Measurements from ENCODE around the gene SYTL1.

Gene SYTL1

DNA sequence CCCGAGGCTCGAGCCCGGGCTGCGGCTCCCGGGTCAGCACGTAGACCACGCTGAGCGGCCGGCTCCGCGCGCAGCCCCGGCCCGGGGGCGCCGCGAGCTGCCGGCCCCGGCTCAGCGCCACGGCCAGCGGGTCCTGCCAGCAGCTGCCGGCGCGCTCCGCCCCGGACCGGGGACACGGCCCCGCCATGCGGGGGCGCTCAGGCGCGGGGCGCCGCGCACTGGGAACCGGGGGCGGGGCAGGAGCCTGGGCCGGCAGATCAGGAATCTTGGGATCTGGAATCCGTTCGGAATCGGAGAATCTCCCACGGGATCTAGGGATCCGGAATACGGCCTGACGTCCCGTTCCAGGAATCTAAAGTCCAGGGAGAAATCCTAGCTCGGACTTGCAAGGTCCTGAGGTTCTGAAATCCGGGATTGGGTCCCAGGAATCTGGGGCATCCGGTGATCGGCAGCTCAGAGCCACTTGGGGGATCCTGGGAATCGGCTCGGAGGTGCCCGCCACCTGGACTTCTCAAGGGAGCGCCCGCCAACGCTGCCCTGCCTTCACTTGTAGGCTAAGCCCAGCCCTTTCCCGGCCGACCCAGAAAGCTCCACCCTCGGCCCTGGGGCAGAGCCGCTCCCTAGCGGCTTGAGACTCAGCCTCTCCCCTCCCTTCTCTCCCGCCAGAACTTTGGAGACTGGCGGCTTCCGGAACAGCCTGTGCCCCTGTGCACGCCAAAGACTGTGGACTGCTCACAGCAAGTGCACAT, 24.8 kb downstream of the SYTL1 start, which contains the start of gene MAP3K6:
Gene MAP3K6 (minus strand): TSS at position 551 of the 749 bp plus-strand sequence. CDS start 364 bp downstream, at position 187.
- Histone ChIP-seq H3K4me3 (ENCODE audit: low read depth in 1 of 2, low read length in 2 of 2) (peak within 1 kb of the TSS; percentile 69 to 72), H3K9me3 (ENCODE audit: control insufficient read depth in 1 of 2, low read length in 2 of 2) (no peaks in the 10 kb centered on the region), H3K4me1 (ENCODE audit: control insufficient read depth in 1 of 2, insufficient read depth in 2 of 2, low read length in 2 of 2) (peaks cover 16 to 24% of the 10 kb centered on the region in 2 donors), H3K36me3 (ENCODE audit: control insufficient read depth in 1 of 2, insufficient read depth in 2 of 2, low read length in 2 of 2) (peaks cover 10 to 27% of the 10 kb centered on the region in 2 donors), H3K27me3 (ENCODE audit: low read depth, low read length) (no peaks in the 10 kb centered on the region), H3K27ac (ENCODE audit: low read length) (peak within 1 kb of the TSS; percentile 96)

DNA sequence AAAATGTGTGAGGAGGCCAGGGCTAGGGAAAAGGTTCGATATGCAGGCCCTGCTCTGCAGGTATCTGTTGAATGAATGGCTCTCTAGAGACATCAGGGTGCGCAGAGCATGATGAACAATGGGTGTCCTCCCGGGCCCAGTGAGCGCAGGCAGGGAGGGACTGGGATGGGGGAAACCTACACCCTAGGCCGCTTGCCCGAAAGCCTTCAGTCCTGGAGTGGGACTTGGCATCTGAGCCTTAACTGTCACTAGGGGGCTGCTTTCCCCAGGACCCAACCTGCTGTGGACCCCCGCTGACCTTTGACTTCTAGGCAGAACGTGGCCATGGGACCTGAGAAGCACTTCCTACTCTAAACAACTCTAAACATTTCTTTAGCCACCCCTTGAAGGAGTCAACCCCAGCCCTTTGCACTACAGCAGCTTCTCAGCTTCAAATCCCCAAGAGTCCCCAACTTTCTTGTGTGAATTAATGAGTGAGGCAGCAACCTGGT, 25.4 kb downstream of the SYTL1 start:
- peak overlapping the region; percentile 69 to 72 for H3K4me3 ChIP-seq (ENCODE audit: low read depth in 1 of 2, low read length in 2 of 2)
- peaks cover 3 to 20% of the 10 kb centered on the region in 2 donors for H3K36me3 ChIP-seq (ENCODE audit: control insufficient read depth in 1 of 2, insufficient read depth in 2 of 2, low read length in 2 of 2)
- H3K4me1 ChIP-seq (ENCODE audit: control insufficient read depth in 1 of 2, insufficient read depth in 2 of 2, low read length in 2 of 2) = peaks cover 16 to 24% of the 10 kb centered on the region in 2 donors
- H3K27ac ChIP-seq (ENCODE audit: low read length) = peak overlapping the region; percentile 96
- H3K27me3 ChIP-seq (ENCODE audit: low read depth, low read length) = no peaks in the 10 kb centered on the region
- no peaks in the 10 kb centered on the region for H3K9me3 ChIP-seq (ENCODE audit: control insufficient read depth in 1 of 2, low read length in 2 of 2)

DNA sequence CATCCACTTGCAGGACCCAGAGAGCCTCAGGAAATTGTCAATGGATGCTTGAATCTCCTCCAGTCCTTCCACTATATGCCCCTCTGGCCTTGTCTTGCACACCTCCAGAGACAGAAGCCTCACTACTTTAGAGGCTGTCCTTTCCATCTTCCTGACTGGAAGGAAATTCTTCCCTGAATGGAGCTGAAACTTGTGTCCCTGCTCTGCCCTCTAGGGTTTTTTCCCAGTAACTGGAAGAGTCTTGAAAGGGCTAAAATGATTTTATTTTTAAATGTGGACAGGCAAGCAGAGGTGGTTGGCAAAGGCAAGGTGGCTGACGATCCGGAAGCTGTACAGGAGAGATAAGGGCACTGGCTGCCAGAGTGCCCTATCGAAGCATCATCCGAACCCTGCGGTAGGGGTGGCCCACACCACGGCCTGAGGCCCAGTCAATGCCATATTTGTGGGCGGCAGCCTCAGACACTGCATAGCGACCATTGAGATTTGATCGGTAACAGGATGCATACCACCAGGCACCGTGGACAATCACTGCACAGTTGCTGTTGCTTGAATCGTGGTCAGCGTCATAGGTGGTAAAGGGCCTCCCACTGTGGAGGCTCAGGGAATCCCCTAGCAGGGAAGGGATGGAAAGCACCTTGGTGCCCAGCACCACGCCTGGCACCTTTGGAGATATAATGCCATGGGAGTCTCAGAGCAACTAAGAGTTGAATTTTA, 27.2 kb downstream of the SYTL1 start:
- Histone ChIP-seq H3K4me3 (ENCODE audit: low read depth in 1 of 2, low read length in 2 of 2) (no peak overlapping the region), H3K27ac (ENCODE audit: low read length) (no peak overlapping the region), H3K27me3 (ENCODE audit: low read depth, low read length) (no peaks in the 10 kb centered on the region), H3K36me3 (ENCODE audit: control insufficient read depth in 1 of 2, insufficient read depth in 2 of 2, low read length in 2 of 2) (peaks cover 0 to 3% of the 10 kb centered on the region in 2 donors), H3K9me3 (ENCODE audit: control insufficient read depth in 1 of 2, low read length in 2 of 2) (no peaks in the 10 kb centered on the region), H3K4me1 (ENCODE audit: control insufficient read depth in 1 of 2, insufficient read depth in 2 of 2, low read length in 2 of 2) (peaks cover 16 to 23% of the 10 kb centered on the region in 2 donors)

DNA sequence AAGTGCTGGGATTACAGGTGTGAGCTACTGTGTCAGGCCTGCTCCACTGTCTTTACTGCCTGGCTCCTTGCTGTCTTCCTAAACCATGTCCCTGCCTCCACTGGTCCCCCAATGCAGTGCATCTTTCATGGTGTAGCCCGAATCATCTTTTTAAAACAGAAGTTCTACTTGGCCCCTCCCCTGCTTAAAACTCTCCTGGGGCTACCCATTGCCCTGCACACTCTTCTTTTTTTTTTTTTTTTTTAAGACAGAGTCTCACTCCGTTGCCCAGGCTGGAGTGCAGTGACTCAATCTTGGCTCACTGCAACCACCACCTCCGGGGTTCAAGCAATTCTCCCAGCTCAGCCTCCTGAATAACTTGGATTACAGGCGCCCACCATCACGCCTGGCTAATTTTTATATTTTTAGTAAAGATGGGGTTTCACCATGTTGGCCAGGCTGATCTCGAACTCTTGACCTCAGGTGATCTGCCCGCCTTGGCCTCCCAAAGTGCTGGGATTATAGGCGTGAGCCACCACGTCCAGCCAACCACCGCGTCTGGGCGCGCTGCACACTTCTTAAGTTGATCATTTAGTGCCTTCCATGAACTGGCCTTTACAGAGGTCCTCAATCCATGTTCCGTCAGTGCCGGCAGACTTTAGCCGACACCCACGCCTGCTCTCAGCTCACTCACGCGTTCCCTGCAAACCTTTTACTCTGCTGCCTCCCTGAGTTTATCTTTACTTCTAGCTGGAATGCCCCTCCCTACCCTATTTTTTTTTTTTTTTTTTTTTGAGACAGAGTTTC, 30.4 kb downstream of the SYTL1 start:
- Histone ChIP-seq H3K4me1 (ENCODE audit: control insufficient read depth in 1 of 2, insufficient read depth in 2 of 2, low read length in 2 of 2) (peaks cover 5 to 8% of the 10 kb centered on the region in 2 donors), H3K4me3 (ENCODE audit: low read depth in 1 of 2, low read length in 2 of 2) (no peak overlapping the region), H3K9me3 (ENCODE audit: control insufficient read depth in 1 of 2, low read length in 2 of 2) (no peaks in the 10 kb centered on the region), H3K27me3 (ENCODE audit: low read depth, low read length) (no peaks in the 10 kb centered on the region), H3K27ac (ENCODE audit: low read length) (no peak overlapping the region), H3K36me3 (ENCODE audit: control insufficient read depth in 1 of 2, insufficient read depth in 2 of 2, low read length in 2 of 2) (no peaks in the 10 kb centered on the region)

DNA sequence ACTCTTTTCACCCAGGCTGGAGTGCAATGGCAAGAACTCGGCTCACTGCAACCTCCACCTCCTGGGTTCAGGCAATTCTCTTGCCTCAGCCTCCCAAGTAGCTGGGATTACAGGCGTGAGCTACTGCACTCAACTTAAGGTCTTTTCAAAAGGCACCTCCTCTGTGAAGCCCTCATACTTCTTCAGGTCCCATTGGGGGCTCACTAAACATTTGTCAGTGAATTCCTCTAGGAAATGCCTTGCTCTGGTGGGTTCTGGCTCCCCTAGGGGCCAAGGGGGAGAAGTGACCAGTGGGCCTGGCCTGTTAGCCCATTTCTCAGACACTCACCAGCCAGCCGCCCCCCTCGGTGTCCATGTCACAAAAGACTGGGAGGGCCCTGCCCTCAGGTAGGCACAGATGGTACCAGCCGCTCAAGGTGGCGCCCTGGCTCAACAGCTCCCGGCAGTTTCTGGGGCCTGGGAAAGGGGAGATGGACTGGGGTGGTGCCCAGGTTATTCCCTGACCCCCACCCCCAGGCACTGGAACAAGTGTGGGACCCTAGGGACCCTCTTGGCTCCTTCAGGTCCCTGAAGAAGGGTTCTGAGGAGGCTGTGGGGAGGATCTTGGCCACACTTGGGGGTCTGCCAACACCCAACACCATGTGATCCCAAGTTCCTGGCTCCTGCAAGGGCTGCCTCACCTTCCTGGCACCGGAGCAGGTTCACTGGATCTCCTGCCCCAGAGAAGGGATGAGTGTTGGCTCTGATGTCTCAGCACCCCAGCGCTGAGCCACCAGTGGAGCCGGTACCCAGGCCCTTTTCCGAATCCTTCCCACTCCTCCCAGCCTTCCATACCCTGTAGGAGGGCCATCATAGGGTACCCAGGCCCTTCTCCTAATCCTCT, 31.2 kb downstream of the SYTL1 start:
- Histone ChIP-seq H3K4me3 (ENCODE audit: low read depth in 1 of 2, low read length in 2 of 2) (no peak overlapping the region), H3K36me3 (ENCODE audit: control insufficient read depth in 1 of 2, insufficient read depth in 2 of 2, low read length in 2 of 2) (no peaks in the 10 kb centered on the region), H3K27me3 (ENCODE audit: low read depth, low read length) (no peaks in the 10 kb centered on the region), H3K27ac (ENCODE audit: low read length) (no peak overlapping the region), H3K9me3 (ENCODE audit: control insufficient read depth in 1 of 2, low read length in 2 of 2) (no peaks in the 10 kb centered on the region), H3K4me1 (ENCODE audit: control insufficient read depth in 1 of 2, insufficient read depth in 2 of 2, low read length in 2 of 2) (no peaks in the 10 kb centered on the region)

DNA sequence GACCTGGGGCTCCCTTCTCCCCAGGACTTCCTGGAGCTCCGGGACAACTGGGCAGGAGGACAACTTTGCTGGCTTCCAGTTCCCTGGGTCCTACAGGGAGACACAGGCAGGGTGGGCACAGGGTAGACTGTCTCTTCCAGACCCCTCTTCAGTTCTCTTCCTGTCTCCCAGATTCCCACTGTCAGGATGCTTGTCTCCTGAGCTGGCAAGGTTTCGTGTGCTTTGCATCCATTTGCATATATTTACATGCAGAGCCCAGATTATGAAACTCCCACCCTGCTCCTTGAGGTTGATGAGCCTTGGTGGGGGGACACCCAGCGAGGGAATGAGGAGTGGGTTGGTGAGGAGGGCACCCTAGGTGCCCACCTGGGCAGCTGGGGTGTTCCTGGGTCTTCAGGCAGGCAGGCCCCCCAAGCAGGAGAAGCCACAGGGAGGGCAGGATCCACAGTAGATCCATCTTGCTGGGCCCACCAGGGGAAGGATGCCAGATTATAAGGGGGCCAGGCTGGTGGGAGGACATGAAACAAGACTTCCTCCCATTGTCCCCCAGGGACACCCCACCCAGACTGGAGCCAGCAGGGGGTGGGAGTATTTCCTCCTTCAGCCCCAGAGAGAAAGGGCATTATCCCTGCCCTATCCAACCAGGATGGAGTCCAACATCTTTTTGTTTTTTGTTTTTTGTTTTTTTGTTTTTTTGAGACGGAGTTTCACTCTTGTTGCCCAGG, 32.7 kb downstream of the SYTL1 start, which contains the start of gene FCN3:
Gene FCN3 (minus strand): TSS at position 463 of the 725 bp plus-strand sequence. CDS start 6 bp downstream, at position 457.
- Histone ChIP-seq H3K27me3 (ENCODE audit: low read depth, low read length) (no peaks in the 10 kb centered on the region), H3K9me3 (ENCODE audit: control insufficient read depth in 1 of 2, low read length in 2 of 2) (no peaks in the 10 kb centered on the region), H3K4me3 (ENCODE audit: low read depth in 1 of 2, low read length in 2 of 2) (no peak within 1 kb of the TSS), H3K27ac (ENCODE audit: low read length) (no peak within 1 kb of the TSS), H3K4me1 (ENCODE audit: control insufficient read depth in 1 of 2, insufficient read depth in 2 of 2, low read length in 2 of 2) (no peaks in the 10 kb centered on the region), H3K36me3 (ENCODE audit: control insufficient read depth in 1 of 2, insufficient read depth in 2 of 2, low read length in 2 of 2) (no peaks in the 10 kb centered on the region)

DNA sequence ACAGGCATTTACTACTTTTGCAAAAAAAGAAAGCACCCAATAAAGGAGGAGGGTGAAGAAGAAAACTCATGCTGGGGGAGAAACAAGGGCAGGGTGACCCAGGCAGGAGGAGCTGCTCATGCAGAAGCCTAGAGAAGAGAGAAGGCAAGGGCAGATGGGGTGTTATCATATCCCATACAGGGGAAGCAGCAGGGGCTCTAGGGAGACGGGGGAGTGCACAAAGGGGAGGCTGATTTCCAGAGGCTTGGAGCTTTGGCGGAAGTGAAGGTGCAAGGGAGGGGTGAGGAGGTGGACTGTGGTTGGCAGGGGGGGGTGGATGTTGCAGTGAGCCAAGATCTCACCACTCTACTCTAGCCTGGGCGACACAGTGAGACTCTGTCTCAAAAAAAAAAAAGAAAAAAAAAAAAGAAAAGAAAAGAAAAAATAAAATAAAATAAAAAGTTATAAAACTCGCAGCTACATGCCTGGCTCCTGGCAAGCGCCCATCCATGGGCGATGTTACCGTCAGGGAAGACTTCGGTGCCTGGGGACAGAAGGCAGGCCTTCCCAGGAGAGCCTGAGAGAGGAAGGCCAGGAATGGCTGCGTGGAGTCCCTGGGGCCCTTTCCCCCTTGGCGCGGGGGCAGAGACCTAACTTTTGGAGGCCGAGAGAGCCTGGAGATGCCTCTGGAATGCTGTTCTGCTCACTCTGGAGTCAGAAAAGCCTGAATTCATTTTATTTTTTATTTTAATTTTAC, 36.1 kb downstream of the SYTL1 start:
- no peaks in the 10 kb centered on the region for H3K27me3 ChIP-seq (ENCODE audit: low read depth, low read length)
- H3K4me3 ChIP-seq (ENCODE audit: low read depth in 1 of 2, low read length in 2 of 2) = no peak overlapping the region
- H3K27ac ChIP-seq (ENCODE audit: low read length) = no peak overlapping the region
- H3K36me3 ChIP-seq (ENCODE audit: control insufficient read depth in 1 of 2, insufficient read depth in 2 of 2, low read length in 2 of 2) = no peaks in the 10 kb centered on the region
- no peaks in the 10 kb centered on the region for H3K4me1 ChIP-seq (ENCODE audit: control insufficient read depth in 1 of 2, insufficient read depth in 2 of 2, low read length in 2 of 2)
- no peaks in the 10 kb centered on the region for H3K9me3 ChIP-seq (ENCODE audit: control insufficient read depth in 1 of 2, low read length in 2 of 2)

DNA sequence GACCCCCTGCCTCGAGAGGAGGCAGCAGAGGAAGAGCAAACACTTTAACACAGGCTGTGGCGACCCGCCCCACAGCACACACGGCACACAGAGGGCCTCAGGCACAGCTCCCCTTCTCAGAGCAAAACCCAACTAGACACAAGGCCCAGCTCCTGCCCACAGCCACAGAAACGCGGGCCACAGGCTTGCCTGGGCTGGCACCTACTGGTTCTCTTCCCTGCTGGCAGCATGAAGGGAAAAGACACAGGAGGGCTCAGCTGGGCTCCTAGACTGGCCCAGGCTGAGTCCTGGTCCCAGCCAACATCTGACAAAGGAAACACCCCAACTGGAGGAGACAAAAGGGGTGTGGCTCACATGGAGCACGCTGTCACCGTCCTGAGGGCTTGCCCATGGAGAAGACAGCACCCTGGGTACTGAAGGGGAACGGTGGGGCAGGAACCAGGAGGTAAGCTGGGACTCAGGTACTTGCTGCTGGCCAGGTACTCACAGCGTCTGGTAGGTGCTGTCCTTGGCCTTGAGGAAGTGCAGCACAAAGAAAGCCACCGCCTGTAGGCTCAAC, 37.8 kb downstream of the SYTL1 start:
- H3K36me3 ChIP-seq (ENCODE audit: control insufficient read depth in 1 of 2, insufficient read depth in 2 of 2, low read length in 2 of 2) = no peaks in the 10 kb centered on the region
- no peaks in the 10 kb centered on the region for H3K4me1 ChIP-seq (ENCODE audit: control insufficient read depth in 1 of 2, insufficient read depth in 2 of 2, low read length in 2 of 2)
- no peak overlapping the region for H3K4me3 ChIP-seq (ENCODE audit: low read depth in 1 of 2, low read length in 2 of 2)
- H3K27ac ChIP-seq (ENCODE audit: low read length) = no peak overlapping the region
- no peaks in the 10 kb centered on the region for H3K9me3 ChIP-seq (ENCODE audit: control insufficient read depth in 1 of 2, low read length in 2 of 2)
- no peaks in the 10 kb centered on the region for H3K27me3 ChIP-seq (ENCODE audit: low read depth, low read length)

DNA sequence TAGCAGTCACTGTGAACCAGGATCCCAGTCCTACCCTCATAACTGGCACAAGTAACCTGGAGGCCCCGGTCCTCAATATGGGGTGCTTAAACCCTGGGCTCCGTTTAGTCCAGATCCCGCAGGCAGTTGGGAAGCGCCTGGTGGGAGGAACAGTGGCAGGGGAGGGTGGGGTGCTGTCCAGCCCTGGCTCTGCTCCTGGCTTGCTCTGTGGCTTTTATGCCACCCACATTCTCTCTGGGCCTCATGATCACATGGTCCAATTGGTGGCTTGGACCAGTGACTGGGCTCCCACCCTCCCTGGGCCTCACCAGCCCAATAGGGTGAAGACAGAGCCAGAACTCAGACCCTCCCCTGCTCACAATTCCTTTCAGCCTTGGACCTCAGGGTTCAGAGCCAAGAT, 38.4 kb downstream of the SYTL1 start:
- Histone ChIP-seq H3K27ac (ENCODE audit: low read length) (no peak overlapping the region), H3K36me3 (ENCODE audit: control insufficient read depth in 1 of 2, insufficient read depth in 2 of 2, low read length in 2 of 2) (no peaks in the 10 kb centered on the region), H3K4me1 (ENCODE audit: control insufficient read depth in 1 of 2, insufficient read depth in 2 of 2, low read length in 2 of 2) (no peaks in the 10 kb centered on the region), H3K9me3 (ENCODE audit: control insufficient read depth in 1 of 2, low read length in 2 of 2) (no peaks in the 10 kb centered on the region), H3K4me3 (ENCODE audit: low read depth in 1 of 2, low read length in 2 of 2) (no peak overlapping the region), H3K27me3 (ENCODE audit: low read depth, low read length) (no peaks in the 10 kb centered on the region)

All from muscle layer of duodenum (tissue), 2 donors.